H9 (cell line): ENCODE data around the gene APP. TPM values are rescaled to one million over a fixed set of nuclear protein-coding genes. Genes with fewer than 3 reads are reported as not detected.
A peak's percentile ranks its signal among the peaks of the same experiment; 100 is the strongest.

Experiments used
- DNase-seq: peaks from one replicate; pipeline ENCODE4 v3.0.0-alpha.2; 2017
- H2AFZ ChIP-seq: one replicate; pipeline ENCODE4 v1.6.1; 2013; ENCODE audit warnings: mild to moderate bottlenecking, low read length, control low read depth, moderate library complexity
- H2AK5ac ChIP-seq: 2 replicates; pipeline ENCODE4 v1.6.1; 2013; ENCODE audit warnings: low read length, control low read depth, mixed read lengths; ENCODE audit not compliant: insufficient read length
- H2BK120ac ChIP-seq: one replicate; pipeline ENCODE4 v1.6.1; 2013; ENCODE audit warnings: low read depth, mild to moderate bottlenecking, low read length, control low read depth, inconsistent platforms; ENCODE audit not compliant: poor library complexity, severe bottlenecking
- H2BK12ac ChIP-seq: 2 replicates; pipeline ENCODE4 v1.6.1; 2013; ENCODE audit warnings: low read length, control low read depth, mixed read lengths, low read depth; ENCODE audit not compliant: insufficient read length
- H2BK15ac ChIP-seq: 2 replicates; pipeline ENCODE4 v1.6.1; 2013; ENCODE audit warnings: low read depth, low read length, control low read depth
- H2BK20ac ChIP-seq: one replicate; pipeline ENCODE4 v1.6.1; 2013; ENCODE audit warnings: low read depth, mild to moderate bottlenecking, low read length, control low read depth, inconsistent platforms; ENCODE audit not compliant: poor library complexity, severe bottlenecking
- H2BK5ac ChIP-seq: 2 replicates; pipeline ENCODE4 v1.6.1; 2013; ENCODE audit warnings: low read length, control low read depth, mixed read lengths; ENCODE audit not compliant: insufficient read length
- H3K14ac ChIP-seq: 2 replicates; pipeline ENCODE4 v1.6.1; 2013; ENCODE audit warnings: low read length, control low read depth; ENCODE audit not compliant: insufficient read depth
- H3K18ac ChIP-seq: 2 replicates; pipeline ENCODE4 v1.6.1; 2013; ENCODE audit warnings: low read depth, mild to moderate bottlenecking, mixed read lengths, low read length, control low read depth; ENCODE audit not compliant: insufficient read length
- H3K23ac ChIP-seq: 2 replicates; pipeline ENCODE4 v1.6.1; 2013; ENCODE audit warnings: low read length, control low read depth, mixed read lengths, low read depth; ENCODE audit not compliant: insufficient read length
- H3K23me2 ChIP-seq: 2 replicates; pipeline ENCODE4 v1.6.1; 2013; ENCODE audit warnings: low read depth, mild to moderate bottlenecking, mixed read lengths, low read length, control low read depth; ENCODE audit not compliant: insufficient read length, poor library complexity, severe bottlenecking
- H3K27ac ChIP-seq: 2 replicates; pipeline ENCODE4 v1.5.1; 2013; ENCODE audit warnings: low read length, control low read depth, mixed read lengths, low read depth; ENCODE audit not compliant: insufficient read length
- H3K27me3 ChIP-seq: 2 replicates; pipeline ENCODE4 v1.6.1; 2013; ENCODE audit warnings: low read length, control low read depth, inconsistent platforms; ENCODE audit not compliant: insufficient read depth
- H3K4ac ChIP-seq: 2 replicates; pipeline ENCODE4 v1.6.1; 2013; ENCODE audit warnings: low read depth, mild to moderate bottlenecking, control low read depth, inconsistent platforms, low read length, moderate library complexity
- H3K4me1 ChIP-seq: 2 replicates; pipeline ENCODE4 v1.6.1; 2013; ENCODE audit warnings: low read length, control low read depth, inconsistent platforms; ENCODE audit not compliant: insufficient read depth
- H3K4me2 ChIP-seq: 2 replicates; pipeline ENCODE4 v1.6.1; 2013; ENCODE audit warnings: low read length, control low read depth, mixed read lengths; ENCODE audit not compliant: insufficient read length, insufficient read depth
- H3K56ac ChIP-seq: 2 replicates; pipeline ENCODE4 v1.6.1; 2013; ENCODE audit warnings: low read depth, mild to moderate bottlenecking, mixed read lengths, low read length, control low read depth; ENCODE audit not compliant: insufficient read length
- H3K79me1 ChIP-seq: 2 replicates; pipeline ENCODE4 v1.6.1; 2013; ENCODE audit warnings: low read depth, mild to moderate bottlenecking, moderate library complexity, low read length, control low read depth, inconsistent platforms; ENCODE audit not compliant: insufficient read depth, poor library complexity, severe bottlenecking
- H3K79me2 ChIP-seq: 2 replicates; pipeline ENCODE4 v1.6.1; 2013; ENCODE audit warnings: low read length, control low read depth, inconsistent platforms; ENCODE audit not compliant: insufficient read depth
- H3K9ac ChIP-seq: 2 replicates; pipeline ENCODE4 v1.6.1; 2013; ENCODE audit warnings: low read length, control low read depth, mixed read lengths; ENCODE audit not compliant: insufficient read length; ENCODE audit errors: extremely low read depth
- H3K9me3 ChIP-seq: one replicate; pipeline ENCODE4 v1.6.1; 2013; ENCODE audit warnings: low read depth, low read length, inconsistent platforms; ENCODE audit not compliant: control insufficient read depth
- H3T11ph ChIP-seq: one replicate; pipeline ENCODE4 v1.6.1; 2013; ENCODE audit warnings: mild to moderate bottlenecking, low read length, control low read depth, inconsistent platforms
- H4K20me1 ChIP-seq: one replicate; pipeline ENCODE4 v1.6.1; 2013; ENCODE audit not compliant: control insufficient read depth, insufficient read length, insufficient read depth
- H4K5ac ChIP-seq: 2 replicates; pipeline ENCODE4 v1.6.1; 2013; ENCODE audit warnings: low read depth, mild to moderate bottlenecking, mixed read lengths, low read length, control low read depth; ENCODE audit not compliant: insufficient read length
- H4K8ac ChIP-seq: replicated peaks from 2 replicates; pipeline ENCODE4 v1.6.1; 2013; ENCODE audit warnings: low read length, control low read depth, mixed read lengths, low read depth; ENCODE audit not compliant: insufficient read length
- H4K91ac ChIP-seq: 2 replicates; pipeline ENCODE4 v1.6.1; 2013; ENCODE audit warnings: low read depth, mild to moderate bottlenecking, moderate library complexity, mixed read lengths, low read length, control low read depth; ENCODE audit not compliant: insufficient read length
- H3K27ac Mint-ChIP-seq, 3 experiments: 2 replicates in 2 of 3; 3 replicates in 1 of 3; pipeline ENCODE4 v1.8.0; 2020 to 2021; ENCODE audit warnings: mixed read lengths in 3 of 3, mild to moderate bottlenecking in 1 of 3, moderate library complexity in 1 of 3
- H3K27me3 Mint-ChIP-seq: 2 replicates; pipeline ENCODE4 v1.8.0; 2021; ENCODE audit warnings: low read depth, mild to moderate bottlenecking, moderate library complexity, mixed read lengths
- H3K36me3 Mint-ChIP-seq, 3 experiments: 2 replicates in 2 of 3; 3 replicates in 1 of 3; pipeline ENCODE4 v1.8.0; 2020 to 2021; ENCODE audit warnings: low read depth in 3 of 3, mixed read lengths in 3 of 3; ENCODE audit not compliant: insufficient read depth in 1 of 3
- H3K4me1 Mint-ChIP-seq, 2 experiments: 2 replicates each; pipeline ENCODE4 v1.8.0; 2020; ENCODE audit warnings: mixed read lengths in 2 of 2
- H3K4me3 Mint-ChIP-seq, 2 experiments: 2 replicates in 1 of 2; 3 replicates in 1 of 2; pipeline ENCODE4 v1.8.0; 2020 to 2021; ENCODE audit warnings: mild to moderate bottlenecking in 2 of 2, mixed read lengths in 2 of 2, moderate library complexity in 1 of 2
- H3K9me3 Mint-ChIP-seq, 2 experiments: 2 replicates in 1 of 2; 3 replicates in 1 of 2; pipeline ENCODE4 v1.8.0; 2020; ENCODE audit warnings: mild to moderate bottlenecking in 2 of 2, mixed read lengths in 2 of 2, moderate library complexity in 1 of 2
- WGBS: extraction: QIAGEN DNeasy Blood & Tissue Kit; methylation state at CpG from one replicate; pipeline ENCODE4 v1.1.7; 2013; ENCODE audit warnings: missing lambda C conversion rate, low lambda C conversion rate, mixed read lengths; ENCODE audit not compliant: insufficient read length; ENCODE audit errors: extremely low coverage; 5-methylcytosine and 5-hydroxymethylcytosine counted together
- total RNA-seq: library from RNA; stranded (reverse); gene quantifications from 2 replicates; pipeline ENCODE4 v1.2.1, GENCODE V29; 2021
- TF ChIP-seq, protein P1 (sequence below): fragments of 200-600 bp; sonication (generic); conservative IDR thresholded peaks from 3 replicates; pipeline ENCODE4 v1.8.0; 2021; ENCODE audit warnings: antibody characterized with exemption, mild to moderate bottlenecking

The APP gene
- total RNA-seq, 1 experiment from 2014 or later, result 380 TPM

DNA sequence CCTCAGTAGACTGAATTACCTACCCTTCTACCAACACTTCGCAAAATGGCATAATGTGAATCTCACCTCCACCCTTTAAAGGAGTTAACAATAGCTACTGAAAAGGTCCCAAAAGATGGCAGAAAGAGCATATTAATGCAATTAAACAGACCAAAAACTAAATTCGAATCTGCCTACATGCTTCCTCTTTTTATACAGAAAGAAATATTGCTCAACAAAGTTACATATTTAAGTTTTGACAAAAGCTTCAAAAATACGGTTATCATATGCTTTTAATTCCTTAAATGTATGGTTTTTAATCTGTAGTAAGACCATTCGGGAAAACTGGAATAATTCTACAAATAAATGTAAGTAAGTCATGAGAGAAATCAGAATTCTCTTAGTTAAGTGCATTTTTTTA lies 2.2 kb downstream of the APP start:
- H3K4me3 Mint-ChIP-seq, result peak overlapping the region; percentile 93 to 97
- Histone ChIP-seq H3K4ac (no peak overlapping the region), H3K4me2 (peak overlapping the region; percentile 84), H2BK15ac (no peak overlapping the region), H3K14ac (no peak overlapping the region), H3K23me2 (peaks cover 10% of the 10 kb centered on the region), H4K91ac (no peak overlapping the region), H3K27ac (no peak overlapping the region), H3K27me3 (no peaks in the 10 kb centered on the region), H3K23ac (no peak overlapping the region), H2BK5ac (no peak overlapping the region), H4K8ac (no peak overlapping the region), H2AK5ac (no peak overlapping the region), H3K79me1 (peaks cover 2% of the 10 kb centered on the region), H3K56ac (no peak overlapping the region), H2BK12ac (no peak overlapping the region), H3K79me2 (peaks cover 49% of the 10 kb centered on the region; the same call in 1 of the 2 replicates), H2BK20ac (no peak overlapping the region), H3K9ac (peak overlapping the region; percentile 7), H2BK120ac (no peak overlapping the region), H3K18ac (no peak overlapping the region), H3K4me1 (peaks cover 10% of the 10 kb centered on the region; the same call in 1 of the 2 replicates), H4K5ac (no peak overlapping the region), H2AFZ (no peak overlapping the region), H3T11ph (no peak overlapping the region), H3K9me3 (no peaks in the 10 kb centered on the region), H4K20me1 (no peaks in the 10 kb centered on the region)
- TF ChIP-seq, protein P1, sequence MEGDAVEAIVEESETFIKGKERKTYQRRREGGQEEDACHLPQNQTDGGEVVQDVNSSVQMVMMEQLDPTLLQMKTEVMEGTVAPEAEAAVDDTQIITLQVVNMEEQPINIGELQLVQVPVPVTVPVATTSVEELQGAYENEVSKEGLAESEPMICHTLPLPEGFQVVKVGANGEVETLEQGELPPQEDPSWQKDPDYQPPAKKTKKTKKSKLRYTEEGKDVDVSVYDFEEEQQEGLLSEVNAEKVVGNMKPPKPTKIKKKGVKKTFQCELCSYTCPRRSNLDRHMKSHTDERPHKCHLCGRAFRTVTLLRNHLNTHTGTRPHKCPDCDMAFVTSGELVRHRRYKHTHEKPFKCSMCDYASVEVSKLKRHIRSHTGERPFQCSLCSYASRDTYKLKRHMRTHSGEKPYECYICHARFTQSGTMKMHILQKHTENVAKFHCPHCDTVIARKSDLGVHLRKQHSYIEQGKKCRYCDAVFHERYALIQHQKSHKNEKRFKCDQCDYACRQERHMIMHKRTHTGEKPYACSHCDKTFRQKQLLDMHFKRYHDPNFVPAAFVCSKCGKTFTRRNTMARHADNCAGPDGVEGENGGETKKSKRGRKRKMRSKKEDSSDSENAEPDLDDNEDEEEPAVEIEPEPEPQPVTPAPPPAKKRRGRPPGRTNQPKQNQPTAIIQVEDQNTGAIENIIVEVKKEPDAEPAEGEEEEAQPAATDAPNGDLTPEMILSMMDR, result no peak
- peaks cover 50 to 53% of the 10 kb centered on the region in 2 experiments for H3K4me1 Mint-ChIP-seq
- H3K27me3 Mint-ChIP-seq, result peaks cover 4% of the 10 kb centered on the region; the same call in 1 of the 2 replicates
- WGBS, result no CpG with 5 or more reads among the region's 4 CpGs
- H3K9me3 Mint-ChIP-seq, result no peaks in the 10 kb centered on the region
- peaks cover 0 to 5% (median 3%) of the 10 kb centered on the region in 3 experiments; a peak in 2 of 7 replicates for H3K36me3 Mint-ChIP-seq
- peak overlapping the region in 2 of 3 experiments; percentile 25 to 65; a peak in 3 of 7 replicates for H3K27ac Mint-ChIP-seq
- no peak for DNase-seq
